Endothelial cell of hepatic sinusoid (primary cell): Measurements from ENCODE around the gene HPGD.

Source experiments
- in situ Hi-C: cut with HindIII; loops from 2 replicates; pipeline ENCODE4 v1.10.0; 2017; ENCODE audit warnings: low sequenced_read_pairs

HPGD gene

DNA sequence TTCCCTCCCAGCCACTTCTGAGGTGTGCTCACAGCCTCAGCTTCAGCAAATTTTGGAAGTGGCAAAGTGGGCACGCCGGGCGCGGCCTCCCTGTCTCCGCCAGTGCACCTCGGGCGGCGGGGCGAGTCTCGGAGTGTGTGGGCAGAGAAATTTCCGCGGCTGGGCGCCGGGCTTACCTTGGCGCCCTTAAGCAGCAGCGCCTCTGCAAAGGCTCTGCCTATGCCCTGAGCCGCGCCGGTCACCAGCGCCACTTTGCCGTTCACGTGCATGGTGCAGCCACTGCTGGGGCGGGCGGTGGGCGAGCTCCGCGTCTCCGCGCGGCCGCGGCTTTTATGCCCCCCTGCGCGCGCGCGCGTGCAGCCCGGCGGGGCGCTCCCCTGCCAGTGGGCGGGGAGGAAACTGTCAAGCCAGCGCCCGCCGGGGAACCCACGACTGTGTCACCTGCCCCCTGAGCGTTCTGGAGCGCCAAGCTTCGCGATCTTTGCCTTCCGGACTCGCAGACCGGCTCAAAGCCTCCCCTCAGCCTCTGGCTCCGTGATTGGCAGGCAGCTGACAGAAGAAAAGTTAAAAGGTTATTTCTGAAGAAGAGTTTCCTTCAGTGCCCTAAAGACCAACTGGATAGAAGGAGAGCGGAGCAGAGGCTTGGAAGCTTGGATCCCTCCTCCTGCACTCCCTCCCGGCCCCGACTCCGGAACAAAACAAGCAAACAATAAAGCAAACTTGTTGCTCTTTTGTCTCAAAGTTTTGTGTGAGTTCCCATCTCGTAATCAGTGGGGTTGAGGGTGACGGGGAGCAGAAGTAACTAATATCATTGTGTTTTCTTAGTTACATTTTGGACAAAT, at the start of gene HPGD:
Gene HPGD (minus strand): TSS at position 306 of the 842 bp plus-strand sequence. CDS start 37 bp downstream, at position 269.
- in situ Hi-C loops, result no loop called here

DNA sequence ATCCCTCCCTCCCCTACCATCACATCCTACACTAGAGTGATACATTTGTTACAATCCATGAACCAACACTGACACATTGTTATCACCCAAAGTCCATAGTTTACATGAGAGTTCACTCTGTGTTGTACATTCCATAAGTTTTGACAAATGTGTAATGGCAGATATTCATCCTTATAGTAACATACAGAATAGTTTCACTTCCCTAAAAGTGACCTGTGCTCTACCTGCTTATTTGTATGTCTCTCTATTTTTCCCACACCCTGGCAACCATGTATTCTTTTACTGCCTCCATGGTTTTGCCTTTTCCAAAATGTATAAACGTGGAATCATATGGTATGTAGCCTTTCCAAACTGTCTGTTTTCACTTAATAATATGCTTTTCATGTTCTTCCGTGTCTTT, 42.2 kb upstream of the HPGD start:
- in situ Hi-C loops, result no loop called here

DNA sequence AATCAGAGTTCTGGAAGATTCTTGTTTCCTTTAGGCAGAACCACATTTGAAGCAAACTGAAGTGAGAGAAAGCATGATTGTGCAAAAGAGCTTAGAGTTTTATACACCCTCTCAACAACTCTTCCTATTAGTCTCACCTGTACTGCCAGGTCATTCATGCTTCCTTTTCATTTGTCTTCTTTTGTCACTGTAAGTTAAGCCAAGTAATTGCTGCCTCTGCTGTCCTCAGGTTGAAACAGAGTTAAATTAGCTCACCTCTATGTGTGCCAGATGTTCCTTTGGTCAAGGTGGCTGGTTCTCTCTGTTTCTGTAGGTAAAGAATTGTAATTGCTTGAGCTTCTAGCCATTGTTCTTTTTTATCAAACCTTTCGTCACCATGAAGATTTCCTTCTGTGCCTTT, 41.1 kb upstream of the HPGD start:
- in situ Hi-C loops, result no loop called here

DNA sequence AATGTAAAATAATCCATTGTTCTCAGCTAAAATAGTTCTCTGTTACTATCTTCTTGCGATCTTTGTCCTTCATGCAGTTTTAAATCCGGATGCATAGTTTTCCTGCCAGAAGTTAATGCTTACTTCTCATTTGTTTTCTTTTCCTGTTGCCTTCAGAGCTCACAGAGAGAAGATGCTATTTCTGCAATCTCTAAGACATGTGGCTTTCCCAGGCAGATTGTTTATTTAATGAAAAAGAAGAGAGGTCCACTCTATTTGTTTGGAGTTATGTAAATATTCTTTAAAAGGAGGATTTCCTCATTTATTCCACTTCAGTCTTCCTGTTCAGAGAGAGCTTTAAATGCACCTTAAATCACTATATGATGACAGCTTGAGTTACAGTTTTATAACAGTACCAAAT, 39.3 kb upstream of the HPGD start:
- in situ Hi-C loops, result no loop called here

DNA sequence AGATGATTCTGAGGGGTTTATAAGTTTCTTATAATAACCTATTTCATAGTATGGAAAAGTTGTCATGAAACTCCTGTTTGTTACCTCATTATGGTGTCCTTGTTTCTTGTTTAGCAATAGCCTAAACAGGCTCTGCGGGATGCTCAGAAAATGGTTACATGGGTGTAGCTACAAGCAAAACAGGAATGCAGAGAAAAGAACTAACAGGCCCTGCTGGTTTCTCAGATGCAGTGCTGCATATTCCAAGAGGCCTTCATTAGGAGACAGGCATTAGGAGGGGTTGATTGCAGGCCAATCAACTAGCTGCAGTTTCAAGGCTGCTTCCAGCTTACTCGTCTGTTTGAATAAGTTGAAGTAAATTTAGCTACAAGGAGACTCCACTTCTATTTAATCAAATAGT, 37.6 kb upstream of the HPGD start:
- in situ Hi-C loops, result no loop called here

DNA sequence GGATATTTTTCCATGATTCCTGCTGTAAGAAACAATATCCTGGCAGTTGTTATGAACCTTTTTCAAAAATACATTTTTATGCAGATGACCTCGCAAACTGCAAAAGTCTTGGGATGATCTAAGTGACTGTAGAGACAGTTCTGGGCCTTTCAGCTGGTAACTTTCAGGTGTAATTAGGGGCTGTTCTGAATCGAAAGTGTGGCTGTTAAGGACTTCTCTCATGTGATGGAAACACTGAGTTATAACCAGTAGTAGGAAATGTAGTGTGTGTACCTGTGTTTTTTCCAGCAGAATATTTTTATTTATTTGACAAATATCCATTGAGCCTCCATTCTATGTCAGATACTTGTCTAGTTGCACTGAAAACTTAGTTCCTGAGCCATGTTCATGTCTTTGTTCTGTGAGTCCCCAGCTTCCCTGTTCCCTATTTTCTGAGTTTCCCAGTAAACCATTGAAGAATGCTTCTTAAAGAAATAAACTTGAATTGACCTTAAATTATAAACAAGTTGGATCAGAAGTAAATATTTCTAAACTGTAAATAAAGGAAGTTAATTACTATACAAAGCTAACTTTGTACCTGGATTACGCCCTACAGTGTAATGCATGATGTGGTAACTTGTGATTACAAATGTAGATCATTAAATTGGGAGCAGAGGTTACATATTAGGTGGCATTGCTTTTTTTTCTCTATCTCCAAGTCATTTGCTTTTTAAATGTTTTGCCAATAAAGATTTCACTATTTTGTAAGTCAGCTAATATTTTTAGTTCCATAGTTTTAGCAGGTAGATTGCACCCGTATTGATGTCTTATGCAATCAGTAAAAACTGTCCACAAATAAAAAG, 33.7 kb upstream of the HPGD start:
- in situ Hi-C loops, result no loop called here

DNA sequence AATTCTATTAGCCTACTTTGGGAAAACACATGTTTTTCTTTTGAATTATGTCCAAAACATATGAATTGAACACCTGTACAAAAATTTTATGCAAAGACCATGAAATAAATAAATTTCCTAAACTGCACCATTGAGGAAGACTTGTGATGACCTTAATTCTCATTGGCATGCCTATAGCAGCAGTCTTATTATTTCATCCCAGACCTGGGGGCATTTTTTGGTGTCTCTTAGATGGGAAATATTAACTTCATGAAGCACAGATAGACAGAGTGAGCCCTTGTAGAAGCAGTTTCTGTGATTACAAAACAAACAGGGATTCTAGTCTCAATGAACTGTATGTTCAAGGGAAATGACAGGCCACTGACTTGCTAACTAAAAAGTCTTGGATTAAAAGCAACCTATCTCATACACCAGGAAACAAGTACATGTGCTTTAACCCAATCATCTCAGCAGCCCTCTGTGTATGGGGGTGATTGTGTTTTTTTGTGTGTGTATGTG, 32.0 kb upstream of the HPGD start:
- in situ Hi-C loops, result no loop called here

DNA sequence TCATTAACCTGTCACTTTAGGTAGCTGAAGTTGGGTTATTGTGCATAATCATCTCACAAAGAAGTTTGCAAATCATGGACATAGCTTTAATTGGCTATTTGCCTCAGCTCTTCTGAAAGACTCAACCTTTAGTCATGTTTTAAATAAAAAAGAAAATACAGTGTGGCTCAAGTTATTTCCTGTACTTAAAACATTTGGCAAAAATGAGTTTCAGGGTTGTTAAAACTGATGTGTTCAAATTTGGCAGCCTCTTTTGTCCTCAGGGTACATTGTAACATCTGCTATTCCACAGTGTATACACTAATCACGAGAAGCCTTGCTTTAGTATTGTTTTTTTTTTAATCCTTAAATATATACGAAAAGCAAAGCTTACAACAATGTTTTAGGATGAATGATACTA, 31.5 kb upstream of the HPGD start:
- in situ Hi-C loops, result no loop called here

DNA sequence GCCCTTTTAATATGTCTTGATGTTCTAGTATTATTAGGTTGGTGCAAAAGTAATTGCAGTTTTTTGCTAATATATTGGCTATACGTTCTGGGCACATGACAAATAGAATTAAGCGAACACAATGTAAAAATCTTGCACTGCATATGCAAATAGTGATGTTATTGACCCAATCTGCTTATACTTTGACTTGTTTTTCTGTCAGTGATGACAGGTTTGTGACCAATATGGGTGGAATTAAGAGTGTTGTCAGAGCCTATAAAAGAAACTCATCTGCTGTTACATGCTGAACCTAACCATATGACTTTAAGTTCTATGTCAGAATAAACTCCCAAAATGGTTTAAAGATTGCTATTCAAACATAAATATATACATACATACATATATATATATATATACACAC, 30.7 kb upstream of the HPGD start:
- in situ Hi-C loops, result no loop called here

DNA sequence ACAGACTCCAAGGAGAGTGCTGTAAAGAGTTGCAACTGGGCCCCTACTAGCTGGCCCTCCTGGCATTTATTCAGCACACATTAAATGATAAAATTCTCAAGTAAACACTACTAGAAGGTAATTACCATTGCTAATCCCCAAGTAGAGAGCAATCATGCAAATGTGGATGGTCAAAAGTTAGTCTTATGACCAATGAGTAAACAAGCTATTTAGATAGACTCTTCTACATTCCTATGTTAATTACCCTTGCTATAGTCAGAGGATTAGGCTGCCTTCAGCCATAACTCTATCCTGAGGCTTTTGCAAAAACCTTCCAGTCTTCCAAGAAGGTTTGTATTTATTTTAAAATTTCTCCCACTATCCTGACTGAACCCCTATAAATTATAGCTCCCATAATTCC, 28.3 kb upstream of the HPGD start:
- in situ Hi-C loops, result no loop called here

DNA sequence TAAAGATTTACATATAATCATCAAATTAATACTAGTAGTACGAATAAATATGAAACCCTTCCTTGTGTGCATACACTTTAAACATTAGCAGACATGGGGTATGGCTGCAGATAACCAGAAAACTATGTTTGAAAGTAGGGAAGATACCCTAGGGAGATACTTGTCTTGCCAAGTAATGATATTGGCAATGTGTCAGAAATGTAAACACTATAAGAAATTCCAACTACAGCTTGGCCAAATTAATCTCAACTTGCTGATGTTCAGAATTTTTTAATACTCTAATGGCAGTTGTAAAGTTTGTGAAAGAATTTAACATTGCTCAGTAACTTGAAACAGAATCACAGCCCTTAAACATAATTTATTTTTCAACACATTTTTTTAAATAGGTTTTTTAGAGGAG, 27.4 kb upstream of the HPGD start:
- in situ Hi-C loops, result no loop called here

DNA sequence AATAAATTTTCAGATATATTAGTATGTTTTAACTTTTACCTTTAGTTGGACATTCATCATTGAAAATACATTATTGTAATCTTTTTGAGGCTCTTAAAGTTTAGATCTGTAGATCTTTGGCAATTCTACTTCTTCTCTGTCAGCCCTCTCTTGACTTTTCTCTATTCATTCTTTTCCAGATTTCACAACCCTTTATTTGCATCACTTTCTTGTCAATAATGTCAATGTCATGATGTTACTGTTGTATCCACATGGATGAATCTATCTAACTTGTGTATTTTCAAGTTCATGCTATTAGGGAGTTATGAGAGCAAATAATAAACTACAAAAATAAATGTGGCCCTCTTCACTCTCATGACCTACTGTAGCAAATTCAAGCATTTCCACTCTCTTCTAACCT, 23.0 kb upstream of the HPGD start:
- in situ Hi-C loops, result no loop called here

DNA sequence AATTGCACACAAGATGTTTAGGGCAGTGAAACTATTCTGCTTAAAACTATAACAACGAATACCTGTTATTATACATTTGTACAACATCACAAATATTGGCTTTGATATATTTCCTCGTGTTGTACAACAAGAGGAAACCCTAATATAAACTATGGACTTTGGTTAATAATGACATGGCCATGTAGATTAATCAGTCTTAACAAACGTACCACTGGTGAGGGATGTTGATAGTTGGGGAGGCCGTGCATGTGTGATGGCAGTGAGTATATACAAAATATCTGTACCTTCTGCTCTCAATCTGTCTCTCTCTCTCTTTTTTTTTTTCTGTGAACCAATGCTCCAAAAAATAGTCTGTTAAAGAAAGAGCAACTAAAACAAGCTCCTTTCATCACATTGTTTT, 22.2 kb upstream of the HPGD start:
- in situ Hi-C loops, result no loop called here

DNA sequence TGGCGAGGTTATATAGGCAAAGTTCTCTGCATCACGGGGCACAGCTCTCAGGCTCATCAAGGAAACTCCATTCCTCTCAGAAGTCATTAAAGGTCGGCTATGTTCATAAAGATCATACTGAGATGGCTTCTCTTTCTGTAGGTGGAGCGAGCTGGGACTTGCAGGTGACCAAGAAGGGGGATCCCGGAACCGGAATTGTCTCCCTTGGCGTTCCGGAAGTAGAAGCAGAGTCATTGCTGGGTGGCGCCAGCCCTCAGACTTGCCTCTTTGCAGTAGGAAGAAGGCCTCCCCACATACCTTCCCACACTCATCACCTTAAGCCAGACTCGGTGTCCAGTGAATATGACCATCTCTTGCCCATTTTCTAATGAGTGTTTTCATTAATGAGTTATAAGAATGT, 17.9 kb upstream of the HPGD start:
- in situ Hi-C loops, result no loop called here

DNA sequence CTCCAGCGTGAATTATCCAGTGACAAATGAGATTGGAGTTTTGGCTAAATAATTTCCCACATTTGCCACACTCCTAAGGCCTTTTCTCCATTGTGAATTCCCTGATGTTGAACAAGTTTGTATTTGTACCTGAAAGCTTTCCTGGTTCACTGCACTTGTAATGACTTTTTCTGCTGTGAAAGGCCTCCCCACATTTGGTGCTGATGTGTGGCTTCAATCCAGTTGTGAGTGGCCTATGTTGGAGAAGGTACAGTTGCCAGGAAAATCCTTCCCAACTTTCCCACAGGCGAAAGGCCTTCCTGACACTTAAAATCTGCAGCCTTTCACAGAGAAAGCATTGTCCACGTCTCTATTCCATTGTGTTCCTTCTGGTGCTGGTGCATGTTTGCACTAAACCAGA, 17.3 kb upstream of the HPGD start:
- in situ Hi-C loops, result no loop called here

DNA sequence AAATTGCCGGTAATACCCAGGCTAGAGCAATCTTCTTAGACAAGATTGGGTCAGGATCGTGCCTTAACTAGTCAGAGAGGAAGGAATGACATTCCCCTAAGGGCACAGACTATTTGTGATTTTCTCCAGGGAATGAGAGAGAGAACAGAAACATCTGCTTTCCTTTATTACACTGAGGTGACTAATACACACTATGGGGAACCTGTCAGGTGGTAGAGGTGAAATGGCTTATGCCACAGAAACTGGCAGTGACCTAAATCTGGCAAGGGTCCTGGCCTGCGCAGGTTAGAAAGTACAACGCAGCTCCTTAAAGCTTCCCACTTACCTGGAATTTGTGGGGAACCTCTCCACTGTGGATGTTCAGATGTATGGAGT, 16.6 kb upstream of the HPGD start:
- in situ Hi-C loops, result no loop called here

DNA sequence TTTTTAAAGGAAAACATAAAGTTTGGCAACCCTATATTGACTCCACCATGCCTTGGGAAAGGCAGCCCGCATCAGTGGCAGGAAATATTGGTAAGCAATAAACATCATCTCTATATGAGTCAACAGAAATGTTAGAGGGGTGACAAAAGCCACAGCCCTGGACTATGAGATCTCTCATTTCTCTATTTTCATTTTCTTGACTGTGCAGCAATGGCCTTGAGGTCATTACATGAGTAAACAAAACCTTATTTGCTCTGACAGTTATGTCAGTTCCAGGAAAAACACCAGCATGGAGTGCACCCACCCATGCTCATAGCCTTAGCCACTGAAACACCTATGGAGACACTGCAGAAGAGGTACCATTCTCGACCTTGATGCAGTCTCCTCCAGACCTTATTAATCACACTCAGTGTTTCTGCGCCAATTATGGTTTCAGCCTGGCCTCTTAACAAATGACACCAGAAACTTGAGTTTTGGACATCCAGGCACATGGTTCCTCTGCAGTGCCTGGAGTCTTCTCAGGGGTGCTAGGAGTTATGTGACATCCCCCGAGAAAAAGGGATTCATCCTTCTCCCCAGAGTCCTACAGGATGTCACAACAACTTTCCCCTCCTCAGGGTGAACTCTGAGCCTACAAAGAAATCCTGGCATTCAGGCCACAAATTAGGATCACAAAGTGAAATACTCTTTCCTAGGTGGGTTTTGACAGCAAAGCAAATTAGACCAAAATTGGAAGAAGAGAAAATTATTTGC, 16.0 kb upstream of the HPGD start:
- in situ Hi-C loops, result no loop called here

DNA sequence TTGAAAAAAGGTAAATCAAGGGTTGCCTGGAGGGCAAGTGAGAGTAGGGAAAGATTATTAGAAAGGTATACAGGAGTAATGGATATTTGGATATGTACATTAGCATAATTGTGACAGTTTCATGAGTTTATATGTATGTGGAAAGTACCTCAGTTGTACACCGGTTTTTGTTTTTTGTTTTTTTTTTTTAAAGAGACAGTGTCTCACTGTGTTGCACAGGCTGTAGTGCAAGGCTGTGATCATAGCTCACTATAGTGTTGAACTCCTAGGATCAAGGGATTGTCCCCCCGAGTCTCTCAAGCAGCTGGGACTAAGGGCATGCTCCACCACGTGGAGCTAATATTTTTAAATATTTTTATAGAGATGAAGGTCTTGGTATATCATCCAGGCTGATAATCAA, 15.3 kb upstream of the HPGD start:
- in situ Hi-C loops, result no loop called here

DNA sequence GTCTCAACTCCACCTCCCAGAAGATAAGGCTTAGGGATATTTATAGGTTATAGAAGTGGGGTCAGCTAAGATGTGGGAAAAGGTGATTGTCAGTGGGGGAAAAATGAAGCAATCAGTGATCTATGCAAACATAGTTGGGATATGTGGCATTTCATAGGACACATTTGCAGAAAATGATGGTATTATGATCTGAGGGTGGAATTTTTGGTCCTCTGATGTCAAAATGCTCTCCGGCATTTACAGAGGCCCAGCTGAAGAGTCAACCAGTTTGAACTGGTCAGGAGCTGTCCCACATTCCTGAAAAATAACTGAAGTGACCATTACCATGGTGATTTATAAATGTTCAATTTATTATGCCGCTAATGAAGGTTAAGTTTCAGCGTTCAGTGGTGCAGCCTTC, 12.2 kb upstream of the HPGD start:
- in situ Hi-C loops, result no loop called here

DNA sequence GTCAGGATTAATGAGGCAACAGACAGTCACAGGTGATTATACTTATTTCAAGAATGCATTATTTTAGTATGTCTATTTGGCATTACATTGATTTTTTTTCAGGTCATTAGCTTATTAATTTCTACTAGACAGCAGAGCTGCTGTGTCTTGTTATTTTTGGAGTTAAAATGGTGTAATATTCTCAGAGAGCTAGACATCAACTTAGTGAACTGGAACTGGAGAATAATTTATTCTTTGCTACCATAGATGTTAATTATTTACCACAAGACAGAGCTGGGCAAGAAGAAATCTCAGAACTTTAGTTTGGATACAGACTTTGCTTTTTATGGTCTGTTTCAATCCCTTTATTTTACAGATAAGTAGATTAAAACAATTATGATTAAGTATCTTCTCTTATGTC, 10.2 kb upstream of the HPGD start:
- in situ Hi-C loops, result no loop called here

DNA sequence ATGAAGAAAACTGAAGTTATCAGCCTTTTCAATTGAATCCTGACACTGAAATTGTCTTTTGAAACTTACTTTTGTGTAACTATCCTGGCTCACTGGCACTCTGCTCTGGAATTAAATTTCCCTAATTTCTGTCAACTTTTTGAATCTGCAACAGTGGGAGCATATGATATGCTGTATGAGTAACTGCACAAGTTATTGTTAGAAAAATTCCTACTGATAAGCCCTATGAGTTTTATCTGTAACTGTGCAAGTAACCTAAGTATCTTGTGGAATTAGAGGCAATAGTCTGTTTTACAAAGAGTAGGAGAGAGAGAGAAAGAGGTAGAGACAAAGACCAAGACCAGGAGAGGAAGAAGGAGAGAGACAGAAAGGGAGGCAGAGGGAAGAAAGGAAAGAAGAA, 9.2 kb upstream of the HPGD start:
- in situ Hi-C loops, result no loop called here
